SK-MEL-5 (cell line): Measurements from ENCODE around the gene HPRT1. TPM values are rescaled to one million over a fixed set of nuclear protein-coding genes. Genes with fewer than 3 reads are reported as not detected.
"Not testable (repeated sequence)": the region's sequence is repeated elsewhere in the genome, so short reads cannot be mapped to it uniquely, and the experiment has no call there.

ENCODE experiments used
- DNase-seq: peaks from one replicate; pipeline ENCODE4 v3.0.0-alpha.2; 2016; ENCODE audit warnings: low read depth, low spot score
- in situ Hi-C: cut with HindIII; loops from 2 replicates; pipeline ENCODE4 v1.10.0; 2016; ENCODE audit warnings: low sequenced_read_pairs, high pct_unique_total_duplicates, low pct_unique_long_range_greater_than_20kb
- total RNA-seq: library from RNA; depleted of rRNA; stranded (reverse); fragments of >200 nt; shearing (Covaris generic); gene quantifications from 2 replicates; pipeline ENCODE4 v1.2.3, GENCODE V29; 2014

Gene HPRT1
- total RNA-seq, 1 experiment from 2014 or later, result 14.0 TPM

- DNase-seq, result no peak
- in situ Hi-C loops, result no loop called here
Observed at GRCh38 chrX:134462927-134463326, 3.0 kb downstream of the HPRT1 start.

- in situ Hi-C loops, result not testable (repeated sequence)
Observed at GRCh38 chrX:134464453-134464852, 4.5 kb downstream of the HPRT1 start.

GRCh38 chrX:134469486-134469885, 9.5 kb downstream of the HPRT1 start:
- in situ Hi-C loops, result no loop called here
- no peak for DNase-seq

More at GRCh38 chrX:134464453-134464852, 4.5 kb downstream of the HPRT1 start:
- DNase-seq, result not testable (repeated sequence)

- in situ Hi-C loops, result no loop called here
- no peak for DNase-seq
Observed at GRCh38 chrX:134470013-134470412, 10.0 kb downstream of the HPRT1 start.

GRCh38 chrX:134472041-134472440, 12.1 kb downstream of the HPRT1 start:
- in situ Hi-C loops, result no loop called here
- DNase-seq, result no peak

- in situ Hi-C loops, result no loop called here
- no peak for DNase-seq
Observed at GRCh38 chrX:134476284-134476683, 16.3 kb downstream of the HPRT1 start.

- in situ Hi-C loops, result no loop called here
- no peak for DNase-seq
Observed at GRCh38 chrX:134478374-134478773, 18.4 kb downstream of the HPRT1 start.

- no peak for DNase-seq
Observed at GRCh38 chrX:134480061-134480460, 20.1 kb downstream of the HPRT1 start.

GRCh38 chrX:134481339-134481738, 21.4 kb downstream of the HPRT1 start:
- in situ Hi-C loops, result no loop called here
- no peak for DNase-seq

More at GRCh38 chrX:134480061-134480460, 20.1 kb downstream of the HPRT1 start:
- in situ Hi-C loops, result no loop called here

GRCh38 chrX:134482371-134482770, 22.4 kb downstream of the HPRT1 start:
- no peak for DNase-seq
- in situ Hi-C loops, result no loop called here

GRCh38 chrX:134484039-134484438, 24.1 kb downstream of the HPRT1 start:
- DNase-seq, result peak; percentile 60
- in situ Hi-C loops, result no loop called here

GRCh38 chrX:134501941-134502340, 42.0 kb downstream of the HPRT1 start:
- in situ Hi-C loops, result no loop called here
- DNase-seq, result no peak

- DNase-seq, result no peak
- in situ Hi-C loops, result no loop called here
Observed at GRCh38 chrX:134502686-134503085, 42.7 kb downstream of the HPRT1 start.

- in situ Hi-C loops, result no loop called here
- no peak for DNase-seq
Observed at GRCh38 chrX:134512566-134512965, 52.6 kb downstream of the HPRT1 start.

GRCh38 chrX:134513091-134513490, 53.1 kb downstream of the HPRT1 start:
- DNase-seq, result no peak
- in situ Hi-C loops, result no loop called here

- in situ Hi-C loops, result no loop called here
- peak; percentile 81 for DNase-seq
Observed at GRCh38 chrX:134520860-134521390, 61.0 kb downstream of the HPRT1 start.

- in situ Hi-C loops, result no loop called here
- no peak for DNase-seq
Observed at GRCh38 chrX:134524181-134524580, 64.2 kb downstream of the HPRT1 start.

- DNase-seq, result no peak
- in situ Hi-C loops, result no loop called here
Observed at GRCh38 chrX:134525086-134525792, 65.3 kb downstream of the HPRT1 start.

GRCh38 chrX:134526399-134526798, 66.4 kb downstream of the HPRT1 start:
- no peak for DNase-seq
- in situ Hi-C loops, result no loop called here
